Right forelimb (tissue), 1 donor: ENCODE data around the gene NME9.

Source experiments
- DNase-seq: peaks from one replicate; pipeline ENCODE4 v3.0.0-alpha.2; 2018

NME9 gene

GRCh38 chr3:138270245-138270644 is 59.4 kb downstream of the NME9 start:
- DNase-seq, result no peak

- DNase-seq, result no peak
These were observed 62.6 kb downstream of the NME9 start for GRCh38 chr3:138267083-138267482.

GRCh38 chr3:138265745-138266144 is 63.9 kb downstream of the NME9 start:
- DNase-seq, result no peak

- DNase-seq, result no peak
These were observed 66.5 kb downstream of the NME9 start for GRCh38 chr3:138263104-138263503.

GRCh38 chr3:138260611-138261010 is 69.0 kb downstream of the NME9 start:
- DNase-seq, result no peak

- DNase-seq, result no peak
These were observed 70.5 kb downstream of the NME9 start for GRCh38 chr3:138259126-138259525.

- DNase-seq, result no peak
These were observed 71.7 kb downstream of the NME9 start for GRCh38 chr3:138257986-138258385.

GRCh38 chr3:138256022-138256421 is 73.6 kb downstream of the NME9 start:
- DNase-seq, result no peak

- DNase-seq, result no peak
These were observed 75.4 kb downstream of the NME9 start for GRCh38 chr3:138254216-138254615.

GRCh38 chr3:138253609-138254008 is 76.0 kb downstream of the NME9 start:
- no peak for DNase-seq
